ENCODE results near the gene USB1. TPM values are rescaled to one million over a fixed set of nuclear protein-coding genes. Genes with fewer than 3 reads are reported as not detected.
"Not testable (repeated sequence)": the region's sequence is repeated elsewhere in the genome, so short reads cannot be mapped to it uniquely, and the experiment has no call there.

The USB1 gene
- total RNA-seq, 1 experiment from 2014 or later: 16.8 TPM

- no peak for DNase-seq (ENCODE audit: low read depth)
Observed at GRCh38 chr16:57994361-57994760, 6.8 kb upstream of the USB1 start.

DNA sequence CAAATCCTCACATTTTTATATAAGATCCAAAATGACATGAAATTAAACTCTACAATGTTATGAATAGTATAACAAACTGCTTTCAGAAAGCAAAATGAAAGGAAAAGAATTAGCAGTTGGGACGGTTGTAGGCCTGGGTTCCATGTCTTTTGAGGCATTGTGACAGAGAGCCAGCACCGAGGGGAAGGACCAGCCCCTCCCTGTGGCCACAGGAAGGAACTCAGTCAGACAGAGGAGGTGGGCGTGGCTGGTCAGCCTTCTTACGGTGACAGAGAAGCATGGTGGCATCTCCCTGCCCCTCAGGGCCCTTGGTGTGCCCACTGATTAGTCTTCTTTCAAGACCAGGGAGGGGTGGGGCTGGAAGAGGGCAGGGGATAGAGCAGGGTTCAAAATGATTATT is 6.4 kb upstream of the USB1 start:
- peak; percentile 44 for DNase-seq (ENCODE audit: low read depth)

DNA sequence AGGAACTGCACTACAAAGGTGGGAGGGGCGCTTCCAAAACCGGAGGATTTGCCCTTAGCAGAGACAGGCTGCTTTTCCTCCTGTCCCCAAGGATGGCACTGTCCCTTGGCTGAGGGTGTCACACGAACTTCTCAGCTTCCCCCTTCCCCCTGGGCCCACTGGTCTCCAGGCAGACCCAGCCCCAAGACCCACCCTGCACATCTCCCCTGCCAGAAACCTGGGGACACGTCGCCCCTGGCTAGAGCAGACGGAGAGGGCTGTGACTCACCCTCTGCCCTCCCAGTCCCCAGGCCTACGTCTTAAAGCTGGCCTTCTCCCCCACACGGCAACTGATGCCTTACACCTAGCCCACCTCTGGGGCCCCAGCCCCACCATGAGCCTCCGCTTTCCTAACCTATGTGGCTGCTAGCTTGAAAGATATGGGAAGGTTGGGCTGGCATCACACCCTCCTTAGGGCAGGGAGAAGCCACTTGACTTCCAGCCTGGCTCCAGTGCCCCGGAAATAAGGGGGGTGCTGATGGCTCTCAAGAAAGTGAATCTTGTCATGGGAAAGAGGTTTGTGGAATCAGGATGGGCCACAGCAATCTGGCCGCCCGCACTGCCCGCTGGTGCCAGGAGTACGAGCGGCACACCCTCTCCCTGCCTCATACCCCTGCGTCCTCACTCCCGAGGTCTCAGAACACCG is 5.3 kb upstream of the USB1 start:
- DNase-seq (ENCODE audit: low read depth): no peak

GRCh38 chr16:57996406-57997175 is 4.6 kb upstream of the USB1 start:
- no peak for DNase-seq (ENCODE audit: low read depth)

GRCh38 chr16:57997176-57997527 is 4.1 kb upstream of the USB1 start:
- DNase-seq (ENCODE audit: low read depth): no peak

- no peak for DNase-seq (ENCODE audit: low read depth)
Observed at GRCh38 chr16:57997528-57998265, 3.5 kb upstream of the USB1 start.

DNA sequence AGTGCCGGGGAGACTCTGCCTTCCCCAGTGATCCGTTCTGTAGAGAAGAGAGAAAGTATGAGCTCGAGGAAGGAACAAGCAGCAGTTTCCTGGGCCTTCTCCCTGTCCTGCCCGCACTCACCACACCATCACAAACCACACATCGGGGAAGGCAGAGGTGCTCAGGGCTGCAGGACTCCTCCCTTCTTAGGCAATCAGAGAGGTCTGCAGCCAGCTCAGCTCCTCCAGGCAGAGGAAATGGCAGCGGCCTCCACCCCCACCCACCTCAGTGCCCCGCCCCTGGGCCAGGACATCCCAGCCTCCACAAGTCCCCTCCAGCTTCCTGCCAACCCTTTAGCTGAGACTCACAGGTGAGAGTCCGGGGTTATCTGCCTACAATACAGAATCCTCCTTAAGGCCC is 2.7 kb upstream of the USB1 start:
- DNase-seq (ENCODE audit: low read depth): peak; percentile 65

DNA sequence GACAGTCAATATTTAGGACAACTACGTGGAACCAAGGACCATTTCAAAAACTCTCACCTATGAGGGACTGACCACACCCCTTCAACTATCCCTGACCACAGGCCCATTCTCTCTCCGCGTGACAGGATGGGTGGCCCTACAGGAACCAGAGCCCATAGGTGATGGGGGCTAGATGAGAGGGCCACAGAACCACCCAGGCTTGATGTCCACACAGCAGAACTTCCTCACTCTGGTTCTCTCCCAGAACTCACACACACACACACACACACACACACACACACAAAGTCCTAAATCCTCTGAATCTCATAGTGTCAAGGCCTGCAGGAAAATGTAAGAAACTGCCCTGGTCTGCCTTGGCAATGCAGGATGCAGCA is 2.2 kb upstream of the USB1 start:
- DNase-seq (ENCODE audit: low read depth): no peak

DNA sequence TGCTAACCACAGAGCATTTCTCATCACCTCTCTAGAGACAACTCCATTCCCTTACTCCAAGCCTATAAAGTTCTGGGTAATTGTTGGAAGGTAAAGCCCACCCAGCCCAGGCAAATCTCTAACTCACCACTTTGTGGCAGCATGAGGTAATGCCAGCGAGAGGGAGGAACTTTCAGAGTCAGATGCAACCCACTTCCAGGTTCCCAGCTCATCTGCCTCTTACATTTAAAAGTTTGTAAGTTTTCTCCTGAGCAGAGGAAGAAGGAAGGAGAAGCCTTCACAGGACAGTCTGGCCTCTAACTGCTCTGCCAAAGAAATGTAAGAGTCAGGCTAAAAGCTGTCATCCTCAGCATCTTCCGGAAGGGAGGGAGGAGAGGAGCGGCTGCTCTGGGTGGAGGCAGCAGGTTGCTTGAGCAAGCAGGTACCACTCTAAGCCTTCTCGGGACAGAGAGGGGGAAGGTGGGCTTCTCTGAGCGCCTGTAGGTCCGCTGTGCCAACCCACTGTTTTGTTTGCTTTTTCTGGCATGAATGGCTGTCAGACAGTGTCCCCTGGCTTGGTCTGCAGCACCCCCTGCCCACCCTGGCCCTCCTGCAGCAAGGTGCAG is 1.7 kb upstream of the USB1 start:
- peak; percentile 43 for DNase-seq (ENCODE audit: low read depth)

GRCh38 chr16:57999971-58000705 is 1.1 kb upstream of the USB1 start, which contains the start of gene ZNF319:
TSS of gene ZNF319 (minus strand) at chr16:58000672. CDS start at chr16:57998265, 2,407 bp downstream.
- no peak for DNase-seq (ENCODE audit: low read depth)

DNA sequence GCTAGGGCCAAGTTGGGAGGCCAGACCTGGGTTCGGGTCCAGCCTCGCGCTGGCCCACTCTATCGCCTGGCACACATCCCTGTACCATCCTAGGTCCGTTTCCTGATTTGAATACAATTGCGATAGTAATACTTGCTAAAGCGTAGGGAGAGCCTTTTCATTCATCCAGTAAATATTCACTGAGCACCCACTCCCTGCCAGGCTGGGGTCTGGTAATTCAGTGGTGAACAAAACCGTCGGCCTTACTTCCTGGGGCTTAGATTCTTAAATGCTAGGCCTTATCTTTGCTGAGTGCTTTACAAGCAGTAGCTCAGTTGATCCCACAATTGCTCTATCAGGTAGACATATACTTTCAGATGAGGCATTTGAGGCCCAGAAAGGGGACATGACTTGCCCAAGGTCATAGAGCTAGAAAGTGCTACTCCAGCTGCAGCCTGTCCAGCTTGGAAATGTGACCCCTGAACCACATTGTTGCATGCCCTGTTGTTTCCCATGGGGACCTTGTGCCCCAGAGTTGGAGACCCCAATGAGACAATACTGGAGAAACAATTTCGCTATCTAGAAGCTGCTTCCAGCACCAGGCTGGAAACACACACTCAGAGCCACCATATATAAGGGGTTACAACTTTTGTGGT is 691 bp downstream of the USB1 start:
- DNase-seq (ENCODE audit: low read depth): peak; percentile 18

- no peak for DNase-seq (ENCODE audit: low read depth)
Observed at GRCh38 chr16:58002416-58002800, 1.2 kb downstream of the USB1 start.

DNA sequence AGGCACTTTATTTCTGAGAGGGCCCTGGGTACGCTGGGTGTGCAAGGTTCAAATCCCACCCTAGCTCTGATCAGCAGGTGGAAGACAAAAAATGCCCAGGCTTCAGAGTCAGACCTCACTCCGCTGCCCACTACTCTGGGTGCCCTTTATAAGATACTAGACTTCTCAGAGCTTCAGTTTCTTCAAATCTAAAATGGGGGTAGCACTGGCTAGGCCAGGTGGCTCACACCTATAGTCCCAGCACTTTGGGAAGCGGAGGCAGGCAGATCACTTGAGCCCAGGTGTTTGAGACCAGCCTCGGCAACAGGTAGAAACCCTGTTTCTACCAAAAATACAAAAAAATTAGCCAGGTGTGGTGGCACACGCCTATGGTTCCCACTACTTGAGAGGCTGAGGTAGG is 1.7 kb downstream of the USB1 start:
- no peak for DNase-seq (ENCODE audit: low read depth)

- DNase-seq (ENCODE audit: low read depth): not testable (repeated sequence)
Observed at GRCh38 chr16:58004736-58005135, 3.5 kb downstream of the USB1 start.

DNA sequence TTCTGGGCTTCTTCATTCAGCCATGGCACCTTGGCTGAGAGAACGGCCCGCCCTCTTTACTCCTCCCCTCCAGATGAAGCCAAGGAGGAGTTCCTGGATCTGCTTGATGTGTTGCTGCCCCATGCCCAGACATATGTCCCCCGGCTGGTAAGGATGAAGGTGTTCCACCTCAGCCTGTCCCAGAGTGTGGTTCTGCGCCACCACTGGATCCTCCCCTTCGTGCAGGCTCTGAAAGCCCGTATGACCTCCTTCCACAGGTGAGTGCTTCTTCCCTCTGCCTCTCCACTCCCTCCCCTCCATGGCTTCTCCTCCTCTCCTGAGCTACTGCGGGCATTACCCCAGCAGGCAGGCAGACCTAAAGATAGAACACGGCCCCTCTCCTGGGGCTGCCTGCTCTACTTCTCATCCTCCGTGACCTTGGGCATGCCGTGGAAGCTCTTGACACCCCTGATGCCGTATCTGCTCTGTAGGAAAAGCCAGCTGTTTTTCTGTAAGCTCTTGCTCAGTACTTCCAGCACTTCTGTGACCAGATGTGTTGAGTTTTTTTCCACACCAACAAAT is 8.7 kb downstream of the USB1 start:
- no peak for DNase-seq (ENCODE audit: low read depth)

- no peak for DNase-seq (ENCODE audit: low read depth)
Observed at GRCh38 chr16:58010886-58011285, 9.7 kb downstream of the USB1 start.

DNA sequence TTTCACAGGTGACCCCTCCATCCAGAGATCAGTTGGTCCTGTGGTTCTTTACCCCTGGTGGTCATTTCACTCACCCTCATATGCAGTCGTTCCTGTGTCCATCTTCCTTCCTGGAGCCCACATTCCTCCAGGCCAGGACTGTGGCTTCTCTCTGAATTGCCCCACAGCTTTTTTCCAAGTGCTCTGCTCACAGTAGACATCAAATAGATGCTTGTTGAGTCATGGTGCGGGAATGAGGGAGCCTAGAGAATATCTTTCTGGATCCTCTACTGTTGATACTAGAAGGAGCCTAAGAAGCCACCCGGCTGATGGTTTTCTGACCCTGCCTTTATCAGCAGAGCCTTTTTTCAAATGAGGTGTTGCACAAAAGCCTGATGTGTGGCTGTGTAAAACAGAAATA is 10.4 kb downstream of the USB1 start:
- DNase-seq (ENCODE audit: low read depth): peak; percentile 52

- no peak for DNase-seq (ENCODE audit: low read depth)
Observed at GRCh38 chr16:58012481-58012880, 11.3 kb downstream of the USB1 start.

- DNase-seq (ENCODE audit: low read depth): no peak
Observed at GRCh38 chr16:58013201-58013956, 12.2 kb downstream of the USB1 start.
